NCI-H2227 (cell line): ENCODE data around the gene MCM3.

ENCODE experiments used
- DNase-seq: peaks from one replicate; lab custom pipeline; 2025; ENCODE audit not compliant: unreplicated experiment; lab: John Stamatoyannopoulos, UW

The MCM3 gene

DNA sequence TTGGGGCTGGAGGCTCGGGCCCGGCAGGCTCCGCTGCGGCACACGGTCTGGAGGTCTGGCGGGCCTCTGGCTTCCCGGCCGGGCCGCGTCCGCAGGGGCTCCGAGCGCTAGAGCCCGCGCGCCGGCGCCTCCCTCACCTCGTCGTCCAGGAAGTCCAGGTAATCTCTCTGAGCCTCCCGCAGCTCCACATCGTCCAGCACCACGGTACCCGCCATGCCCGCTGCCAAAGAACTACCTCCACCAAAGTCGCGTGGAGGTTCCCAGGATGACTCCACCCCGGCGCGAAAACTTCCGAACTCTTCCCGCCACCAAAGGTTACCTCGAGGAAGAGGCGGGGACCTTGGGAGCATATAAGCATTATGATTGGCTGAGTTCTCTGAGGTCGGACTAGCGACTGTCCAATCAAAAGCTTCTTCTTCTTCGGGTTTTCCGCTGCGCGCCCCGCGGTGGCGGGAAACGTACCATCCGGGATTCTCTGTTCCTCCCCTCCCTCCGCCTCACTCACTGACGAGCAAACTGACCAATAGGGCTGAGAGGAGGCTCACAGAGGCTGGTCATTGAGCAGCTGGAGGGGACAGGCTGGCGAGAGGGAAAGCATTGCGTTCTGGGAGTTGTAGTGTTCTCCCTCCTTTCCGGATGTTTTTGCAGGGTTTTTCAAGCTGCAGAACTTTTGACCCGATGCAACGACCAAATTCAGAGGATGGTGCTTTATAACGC, at the start of gene MCM3:
TSS of gene MCM3 (minus strand) at position 283 of the 717 bp plus-strand sequence. CDS start at position 215, 68 bp downstream.
- DNase-seq, result peak; percentile 98

DNA sequence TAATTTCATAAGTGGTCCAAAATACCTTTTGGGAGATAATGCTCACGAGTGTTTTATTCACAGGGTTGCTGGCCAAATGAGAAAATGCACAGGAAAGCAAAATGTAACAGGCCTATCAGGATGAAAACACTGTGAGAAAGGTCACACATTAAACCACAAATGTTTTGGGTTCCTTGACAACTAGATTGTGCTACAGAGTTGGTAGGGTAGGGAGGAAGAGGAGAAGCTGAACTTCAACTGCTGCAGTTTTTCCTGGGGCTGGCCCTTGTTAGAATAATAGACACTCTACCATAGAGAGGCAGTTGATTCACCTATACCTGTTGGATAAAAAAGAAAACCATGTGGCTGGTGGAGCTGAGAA, 49.3 kb upstream of the MCM3 start:
- DNase-seq, result no peak

DNA sequence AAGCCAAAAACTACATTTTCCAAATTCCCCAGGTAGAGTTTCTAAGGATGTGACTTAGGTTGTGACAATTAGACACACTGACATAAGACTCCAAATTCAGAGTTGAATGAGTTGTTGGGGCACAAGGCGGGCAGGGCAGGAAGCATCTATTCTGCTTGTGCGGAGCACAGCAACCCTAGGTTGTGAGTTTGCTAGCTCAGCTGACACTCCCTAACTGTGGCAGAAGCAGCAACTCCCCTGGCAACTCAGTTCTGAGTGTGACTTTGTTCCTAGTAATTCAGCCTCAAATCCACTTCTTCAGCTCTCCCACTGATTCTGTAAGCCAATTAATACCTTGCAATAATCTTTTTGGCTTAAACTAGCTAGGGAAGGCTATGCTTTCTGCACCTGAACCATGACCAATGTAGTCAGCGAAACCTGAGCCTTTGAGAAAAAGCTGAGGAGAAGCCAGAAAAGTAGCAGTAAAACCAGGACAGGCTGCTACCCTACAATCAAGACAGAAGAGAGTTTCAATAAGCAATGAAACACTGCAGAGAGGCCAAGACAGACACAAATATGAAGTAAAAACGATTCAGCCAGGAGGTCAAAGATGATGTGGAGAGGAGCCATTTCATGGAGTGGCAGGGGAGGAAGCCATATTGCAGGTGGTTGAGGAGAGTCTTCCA, 47.4 kb upstream of the MCM3 start:
- DNase-seq, result no peak

DNA sequence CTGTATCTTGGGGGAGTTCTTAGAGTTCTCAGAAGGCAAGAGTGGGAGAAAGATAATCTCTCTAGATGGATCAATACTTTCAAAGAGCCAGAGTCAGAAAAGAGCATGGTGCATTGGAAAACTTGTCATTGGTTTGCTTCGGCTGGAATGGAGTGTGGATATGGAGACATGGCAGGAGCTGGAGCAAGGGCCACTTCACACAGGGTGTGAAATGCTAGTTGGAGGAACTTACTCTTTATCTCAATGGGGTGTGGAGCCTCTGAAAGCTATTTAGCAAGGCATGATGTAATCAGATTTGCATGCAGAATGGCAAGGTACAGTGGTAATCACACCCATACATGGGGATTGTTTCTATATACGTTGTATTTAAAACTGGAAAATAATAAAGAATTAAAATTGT, 45.9 kb upstream of the MCM3 start:
- DNase-seq, result no peak

DNA sequence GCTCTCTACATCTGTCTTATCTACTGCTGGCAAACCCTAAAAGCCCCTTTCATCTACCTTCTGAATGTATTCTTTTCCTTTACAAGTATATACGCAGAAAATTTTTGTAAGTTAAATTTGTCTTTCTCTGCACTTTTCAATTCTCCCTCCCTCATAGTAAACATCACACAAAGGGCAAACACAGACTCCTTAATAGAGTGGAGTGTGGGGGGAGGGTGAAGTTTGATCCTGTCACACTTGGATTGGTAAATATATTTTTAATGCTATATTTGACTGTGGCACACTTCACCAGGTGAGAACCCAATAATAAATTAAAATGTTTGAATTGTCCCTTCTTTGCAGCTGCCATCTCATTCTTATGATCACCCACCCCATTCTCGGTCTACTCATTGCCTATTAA, 44.2 kb upstream of the MCM3 start:
- no peak for DNase-seq

DNA sequence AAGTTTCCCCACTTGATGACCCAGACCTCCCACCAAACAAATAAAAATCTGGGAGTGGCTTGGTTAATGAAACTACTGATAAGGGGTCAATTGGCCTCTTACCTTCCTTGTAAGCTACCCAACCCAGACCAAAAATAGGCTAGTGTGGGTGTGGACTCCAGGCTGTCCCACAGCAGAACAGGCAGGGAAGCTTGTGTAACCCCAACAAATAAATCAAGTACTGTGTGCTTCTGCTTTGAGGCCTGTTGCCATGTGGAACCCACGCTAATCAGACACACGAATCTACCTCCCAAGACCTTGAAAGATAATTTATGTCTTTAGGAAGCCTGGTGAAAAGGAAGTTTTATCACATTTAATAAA, 43.7 kb upstream of the MCM3 start:
- no peak for DNase-seq

DNA sequence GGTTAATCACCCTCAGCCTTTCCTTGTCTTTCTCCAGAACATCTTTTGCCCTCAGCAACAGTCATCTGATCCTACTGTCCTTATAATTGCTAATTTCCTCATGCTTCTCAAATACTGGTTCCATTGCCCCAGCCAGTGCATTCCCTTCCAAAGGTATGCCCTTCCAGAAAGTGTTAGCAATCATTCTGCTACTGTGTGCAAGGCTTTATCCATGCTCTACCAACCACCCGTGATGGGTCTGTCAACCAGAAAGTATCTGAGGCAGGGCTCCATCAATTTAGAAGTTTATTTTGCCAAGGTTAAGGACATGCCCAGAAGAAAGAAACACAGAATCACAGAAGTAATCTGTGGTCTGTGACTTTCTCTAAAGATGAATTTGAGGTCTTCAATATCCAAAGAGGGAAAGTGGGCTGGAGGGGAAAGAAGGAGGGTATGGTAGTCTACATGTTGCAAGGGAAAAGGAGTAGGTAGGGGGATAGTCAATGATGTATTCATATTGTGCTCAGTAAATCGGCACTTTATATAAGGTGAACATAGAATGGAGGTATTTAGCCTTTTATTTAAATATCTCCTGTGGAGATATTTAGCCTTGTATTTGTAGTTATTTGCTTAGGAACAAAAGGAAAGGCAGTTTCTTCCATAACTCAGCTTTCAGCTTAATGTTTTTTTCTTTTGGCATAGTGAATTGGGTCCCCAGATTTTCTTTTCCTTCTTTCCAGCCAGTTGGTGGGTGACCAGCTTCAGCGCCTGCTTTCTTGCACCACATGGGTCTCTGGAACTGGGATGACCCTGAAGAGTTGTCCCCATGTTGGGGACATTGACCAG, 42.2 kb upstream of the MCM3 start:
- no peak for DNase-seq

DNA sequence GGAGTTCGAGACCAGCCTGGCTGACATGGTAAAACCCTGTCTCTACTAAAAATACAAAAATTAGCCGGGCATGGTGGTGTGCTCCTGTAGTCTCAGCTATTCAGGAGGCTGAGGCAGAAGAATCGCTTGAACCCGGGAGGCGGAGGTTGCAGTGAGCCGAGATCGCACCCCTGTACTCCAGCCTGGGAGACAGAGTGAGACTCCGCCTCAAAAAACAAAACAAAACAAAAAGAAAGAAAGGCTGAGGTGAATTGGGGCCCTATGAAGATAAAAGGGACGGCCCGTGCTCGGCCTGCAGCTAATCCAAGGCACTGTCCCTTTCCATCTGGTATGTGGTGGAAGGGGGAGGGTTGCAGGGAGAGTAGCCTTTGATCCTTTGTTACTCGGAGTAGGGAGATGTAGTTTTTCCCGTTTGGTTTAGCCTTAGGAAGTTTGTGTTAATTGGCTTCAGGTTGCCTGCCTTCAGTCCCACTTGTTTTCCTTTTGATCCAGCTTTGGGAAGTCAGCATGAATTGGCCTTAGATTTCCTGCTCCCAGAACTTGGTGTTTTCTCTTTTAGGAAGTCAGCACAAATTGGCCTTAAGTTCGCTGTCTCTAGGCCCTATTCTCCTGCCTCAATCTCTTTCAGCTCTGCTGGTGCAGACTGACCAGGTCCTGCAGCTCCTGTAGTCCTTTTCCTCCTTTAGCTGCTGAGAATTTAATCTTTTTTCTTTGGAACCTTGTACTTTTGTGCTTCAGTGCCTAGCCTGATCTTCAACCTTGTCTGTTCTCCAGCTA, 41.3 kb upstream of the MCM3 start:
- DNase-seq, result no peak

DNA sequence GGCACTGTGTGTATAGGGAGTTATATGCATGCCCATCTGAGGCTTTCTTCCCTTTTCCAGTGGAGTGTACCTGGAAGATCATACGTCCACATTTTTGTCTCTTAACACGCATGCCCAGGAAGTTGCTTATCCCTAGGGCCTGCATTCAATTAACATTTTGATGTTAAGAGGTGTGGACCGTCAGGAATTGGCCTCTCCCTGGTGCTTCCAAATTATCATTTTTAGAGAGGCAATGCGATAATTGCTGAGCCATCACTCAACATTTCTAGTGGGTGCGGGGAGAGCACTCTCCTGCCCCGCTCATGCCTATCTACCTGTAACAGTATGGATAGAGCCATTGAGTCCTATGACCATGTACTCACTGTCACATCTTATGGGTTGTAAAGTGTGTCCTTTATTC, 39.6 kb upstream of the MCM3 start:
- DNase-seq, result no peak

DNA sequence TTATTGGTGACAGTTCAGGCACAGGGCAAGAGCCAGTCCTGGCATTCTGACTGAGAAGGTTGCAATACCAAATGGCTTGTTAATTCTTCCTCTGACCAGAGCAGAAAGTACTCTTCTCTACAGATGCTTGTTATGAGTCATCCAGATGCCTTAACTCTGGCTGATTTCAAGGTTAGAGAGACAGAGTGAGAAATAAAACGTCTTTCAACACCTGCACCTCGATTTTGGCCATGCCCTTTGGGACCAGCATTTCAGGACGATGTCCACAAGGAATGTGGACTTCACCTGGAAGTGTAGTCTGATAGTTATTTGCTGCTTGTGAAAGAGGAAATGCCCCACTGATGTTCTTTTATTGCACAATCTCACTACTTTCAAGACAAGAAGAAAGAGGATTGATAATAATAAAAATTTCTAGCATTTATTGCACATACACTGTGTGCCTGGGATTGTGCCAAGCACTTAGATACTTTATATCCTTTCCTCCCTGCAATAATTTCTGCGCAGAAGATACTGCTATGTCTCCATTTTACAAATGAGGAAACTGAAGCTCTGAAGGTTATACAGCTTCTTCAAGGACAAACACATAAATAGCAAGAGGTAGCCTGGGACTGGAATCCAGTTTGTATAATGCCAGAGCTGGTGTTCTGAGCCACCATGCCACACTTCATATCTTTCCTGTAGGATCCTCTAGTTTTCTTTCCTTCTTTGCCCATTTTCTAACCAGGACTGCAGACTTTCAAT, 33.5 kb upstream of the MCM3 start:
- no peak for DNase-seq

DNA sequence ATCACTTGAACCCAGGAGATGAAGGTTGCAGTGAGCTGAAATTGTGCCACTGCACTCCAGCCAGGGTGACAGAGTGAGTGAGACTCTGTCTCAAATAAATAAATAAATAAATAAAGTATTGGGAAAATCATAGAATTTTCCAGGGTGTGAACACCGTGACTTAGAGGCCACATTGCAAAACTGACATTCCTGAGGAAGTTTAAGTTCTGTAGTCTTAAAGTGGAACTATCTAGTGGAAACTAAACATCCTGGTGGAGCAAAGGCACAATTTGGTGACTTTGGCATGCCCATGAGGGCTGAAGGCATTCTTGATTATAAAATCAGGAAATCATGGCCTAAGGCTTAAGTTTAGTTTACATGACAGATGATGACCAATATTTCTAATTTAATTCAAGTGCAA, 32.7 kb upstream of the MCM3 start:
- DNase-seq, result no peak

DNA sequence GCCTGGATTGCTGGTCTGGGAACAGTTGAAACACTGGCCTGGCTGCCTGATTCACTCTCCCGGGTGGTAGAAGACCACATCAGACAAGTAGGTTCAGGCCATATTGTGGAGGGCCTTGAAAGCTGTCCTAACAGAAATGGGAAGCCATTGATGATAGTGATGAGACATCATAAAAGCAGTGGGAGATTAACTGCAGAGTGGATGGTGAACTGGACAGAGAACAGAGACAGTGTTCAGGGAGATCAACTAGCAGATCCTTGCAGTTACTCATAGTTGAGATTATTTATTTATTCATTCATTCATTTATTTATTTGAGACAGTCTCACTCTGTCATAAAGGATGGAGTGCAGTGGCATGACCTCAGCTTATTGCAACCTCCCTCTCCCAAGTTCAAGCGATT, 30.2 kb upstream of the MCM3 start:
- DNase-seq, result no peak

DNA sequence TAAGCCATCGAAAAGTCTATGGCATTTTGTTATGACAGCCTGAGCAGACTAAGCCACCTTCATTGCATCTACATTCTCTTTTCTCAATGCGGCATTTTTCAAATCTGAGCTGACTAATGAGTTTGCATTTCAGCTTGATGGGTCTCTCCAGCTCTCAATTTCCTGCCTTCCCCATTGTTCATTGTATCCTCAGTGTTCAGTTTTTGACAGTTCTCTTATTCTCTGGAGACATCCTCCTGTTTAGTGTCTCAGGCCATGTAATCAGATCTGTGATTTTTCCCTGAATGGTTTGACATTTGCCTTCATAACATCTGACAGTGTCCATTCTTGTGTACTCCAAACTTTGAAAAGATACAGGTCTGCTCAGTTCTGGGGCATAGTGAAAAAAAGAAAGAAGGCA, 27.9 kb upstream of the MCM3 start:
- DNase-seq, result no peak

DNA sequence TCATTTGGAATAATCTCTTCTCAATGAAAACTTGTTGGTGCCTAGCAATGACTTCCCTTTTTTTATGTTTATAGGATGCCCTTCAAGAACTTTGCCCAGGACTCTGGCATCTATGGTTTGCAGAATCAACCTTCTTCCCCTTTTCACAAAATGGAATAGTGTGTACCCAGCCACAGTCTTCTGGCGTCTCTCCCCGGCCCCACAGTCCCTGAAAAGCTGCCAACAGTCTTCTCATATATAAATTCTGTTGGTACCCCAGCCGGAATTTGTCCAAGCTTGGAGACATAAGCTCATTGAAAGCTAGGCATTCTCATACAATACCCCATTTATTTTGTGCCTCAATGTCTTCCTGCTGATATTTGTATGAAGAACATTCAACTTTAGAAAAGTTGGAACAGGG, 26.4 kb upstream of the MCM3 start:
- DNase-seq, result no peak

DNA sequence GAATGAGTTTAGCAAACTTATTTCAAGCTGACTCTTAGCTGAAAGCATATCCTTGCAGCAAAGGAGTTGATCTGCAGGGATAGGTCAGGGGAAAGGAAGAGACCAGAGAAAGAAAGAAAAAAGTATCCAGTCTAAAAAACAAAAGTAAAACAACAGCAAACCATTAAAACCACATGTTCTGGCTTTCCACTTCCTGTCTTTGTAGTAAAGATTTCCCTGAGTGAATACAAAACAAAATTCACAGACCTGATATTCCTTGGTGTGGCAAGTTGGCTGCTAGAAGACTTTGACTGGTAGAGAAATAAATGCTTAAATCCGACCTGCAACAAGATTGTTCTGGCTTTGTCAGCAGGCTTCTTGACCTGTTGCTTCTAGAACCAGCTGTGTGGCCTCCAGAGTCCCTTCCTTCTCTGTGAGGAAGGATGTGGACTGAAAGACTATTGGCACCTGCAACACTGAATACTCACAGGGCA, 23.4 kb upstream of the MCM3 start:
- DNase-seq, result no peak

DNA sequence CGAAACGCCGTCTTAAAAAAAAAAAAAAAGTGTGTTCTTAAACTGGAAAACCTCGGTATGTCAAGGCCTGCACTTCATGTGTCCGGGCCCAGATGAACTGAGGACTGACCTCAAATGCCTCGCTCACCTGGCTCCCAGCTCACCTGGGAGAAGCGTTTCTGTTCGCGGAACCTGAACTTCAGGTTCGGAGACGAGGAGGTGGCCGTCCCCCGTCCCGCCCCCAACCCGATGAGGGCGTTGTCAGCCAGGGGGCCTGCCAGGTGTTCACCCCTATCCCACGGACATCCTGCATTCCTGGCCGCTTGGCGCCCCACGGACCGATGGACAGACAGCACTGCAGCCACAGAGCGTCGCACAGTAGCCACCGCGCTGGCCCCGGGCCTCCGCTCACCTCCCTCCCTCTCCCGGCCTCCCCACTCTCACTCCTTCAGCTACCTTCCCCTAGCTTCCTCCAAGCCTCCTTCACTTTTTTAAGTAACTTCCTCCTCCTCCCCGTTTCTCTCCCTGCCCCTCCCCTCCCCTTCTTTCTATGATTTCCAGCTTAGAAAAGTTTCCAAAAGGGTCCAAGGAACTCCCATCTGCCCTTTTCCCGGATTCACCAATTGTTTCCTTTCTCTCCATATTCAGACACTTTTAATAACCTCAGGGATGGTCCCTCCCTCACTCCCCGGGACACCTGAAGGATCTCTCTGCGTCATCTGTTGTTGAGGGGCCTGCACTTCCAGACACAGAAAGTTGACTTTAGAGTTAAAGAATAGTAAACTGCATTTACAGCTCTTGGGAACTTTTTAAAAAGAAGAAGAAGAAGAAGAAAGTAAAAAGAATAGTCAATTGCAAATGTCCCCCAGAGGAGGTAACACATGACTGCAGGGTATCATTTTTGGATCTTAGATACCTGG, 22.7 kb upstream of the MCM3 start:
- no peak for DNase-seq

DNA sequence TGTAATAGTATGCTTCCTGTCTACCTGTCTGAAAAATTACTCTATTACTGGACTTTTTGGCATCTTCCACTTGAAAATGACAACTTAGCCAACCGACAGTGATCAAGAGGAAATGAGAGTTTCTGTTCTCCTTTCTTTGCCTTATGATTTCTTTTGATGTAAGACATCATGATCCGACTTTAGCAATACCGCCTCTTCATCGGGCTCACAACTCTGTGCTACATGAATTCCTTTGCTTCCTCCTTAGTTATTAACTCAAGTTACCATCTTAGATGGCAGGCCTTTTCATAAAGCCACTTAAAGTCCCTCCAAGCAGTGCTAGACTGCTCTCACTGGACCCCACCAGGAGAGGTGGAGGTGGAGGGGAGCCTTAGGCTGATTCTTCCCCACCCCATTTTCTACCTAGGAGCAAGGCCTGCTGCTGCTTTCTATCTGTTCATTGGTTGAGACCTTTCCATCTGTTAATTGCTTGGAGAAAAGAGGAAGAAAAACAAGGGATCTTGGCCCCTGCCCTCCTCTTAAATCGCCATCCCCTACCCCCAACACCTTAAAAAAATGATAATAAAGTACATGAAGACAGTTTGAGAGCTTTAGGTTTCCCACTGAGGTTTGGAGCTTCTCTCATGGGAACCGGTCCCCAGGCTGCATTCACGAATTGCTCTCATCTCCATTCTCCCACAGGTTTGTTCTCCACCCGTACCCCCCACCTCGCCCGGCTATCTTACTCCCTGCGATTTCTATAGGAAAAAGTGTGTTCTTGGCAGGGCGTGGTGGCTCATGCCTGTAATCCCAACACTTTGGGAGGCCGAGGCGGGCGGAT, 21.6 kb upstream of the MCM3 start:
- no peak for DNase-seq

DNA sequence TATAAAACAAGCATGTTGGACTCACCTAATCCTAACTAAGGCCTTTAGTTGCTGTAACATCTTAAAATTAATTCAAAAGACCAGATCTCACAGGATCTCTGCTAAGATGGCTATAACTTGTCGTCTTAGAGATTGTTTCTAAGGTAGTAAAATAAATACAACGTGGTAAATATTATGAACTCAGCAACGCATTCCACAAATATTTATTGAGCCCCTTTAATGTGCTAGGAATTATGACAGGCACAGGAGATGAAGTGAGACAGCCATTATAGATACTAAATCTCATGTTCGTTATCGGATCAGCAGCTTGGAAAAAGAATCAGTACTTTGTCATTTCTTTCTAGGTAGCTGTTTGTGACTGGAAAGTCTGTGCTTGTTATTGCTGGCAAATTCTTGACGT, 20.9 kb upstream of the MCM3 start:
- DNase-seq, result no peak

DNA sequence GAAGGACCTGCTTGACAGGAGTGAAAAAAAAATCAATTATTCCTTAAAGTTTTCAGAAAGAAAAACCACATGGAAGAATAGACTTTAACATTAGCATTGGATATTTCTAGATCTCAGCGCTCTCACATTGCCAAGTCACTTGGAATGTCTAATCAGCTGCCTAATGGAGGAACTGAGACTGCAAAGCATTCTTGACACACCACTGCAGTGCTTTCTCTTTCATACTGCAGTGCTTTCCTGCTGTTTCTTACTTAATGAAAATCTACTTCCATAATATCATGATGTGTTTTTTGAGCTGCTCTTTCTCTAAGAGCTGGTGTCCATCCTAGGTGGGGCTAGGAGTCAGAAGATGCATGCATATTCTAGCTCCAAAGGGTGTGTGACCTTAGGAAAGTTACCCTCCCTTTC, 20.4 kb upstream of the MCM3 start:
- no peak for DNase-seq
